Measurements from ENCODE around the gene ZBTB45.

GRCh38 chr19:58544591-58545285 lies 25.1 kb upstream of the ZBTB45 start:
- no peak for TF ChIP-seq CTCF (IDR thresholded peaks at IDR 0.05)
- no peak for TF ChIP-seq POLR2A (IDR thresholded peaks at IDR 0.05)
